Eye (tissue), 1 donor: ENCODE measurements around the gene PLCL1.
"Not testable (repeated sequence)": the region's sequence is repeated elsewhere in the genome, so short reads cannot be mapped to it uniquely, and the experiment has no call there.

Experiments used
- DNase-seq: peaks from one replicate; pipeline ENCODE4 v3.0.0-alpha.2; 2015

The PLCL1 gene

DNA sequence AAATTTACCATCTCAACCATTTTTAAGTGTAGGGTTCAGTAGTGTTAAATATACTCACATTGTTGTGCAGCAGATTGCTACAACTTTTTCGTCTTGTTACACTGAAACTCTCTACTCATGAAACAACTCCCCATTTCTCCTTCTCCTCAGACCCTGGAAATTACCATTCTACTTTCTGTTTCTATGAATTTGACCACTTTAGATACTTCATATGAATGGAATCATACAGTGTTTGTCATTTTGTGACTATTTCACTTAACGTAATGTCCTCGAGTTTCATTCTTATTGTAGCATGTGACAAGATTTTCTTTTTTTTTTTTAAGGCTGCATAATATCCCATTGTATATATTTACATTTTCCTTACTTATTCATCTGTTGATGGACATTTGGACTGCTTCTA lies 203.8 kb downstream of the PLCL1 start:
- no peak for DNase-seq

DNA sequence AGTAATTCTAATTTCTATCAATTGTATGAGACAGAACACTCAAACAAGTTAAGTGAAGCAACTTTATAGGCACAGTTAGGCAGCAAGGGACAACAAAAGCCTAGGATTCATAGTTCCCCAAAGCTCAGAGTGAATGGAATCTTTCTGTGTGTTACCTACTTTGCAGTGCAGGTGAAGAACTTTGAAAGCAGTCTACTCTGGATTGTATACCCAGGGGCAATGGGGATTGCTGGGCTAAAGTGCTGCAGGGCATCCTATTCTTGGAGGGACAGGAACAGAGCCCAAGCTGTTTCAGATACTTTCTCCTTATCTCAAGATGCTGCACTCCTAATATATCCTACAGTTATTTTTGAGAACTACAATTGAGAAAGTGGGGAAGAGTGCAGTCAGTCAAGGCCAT lies 207.6 kb downstream of the PLCL1 start:
- no peak for DNase-seq

DNA sequence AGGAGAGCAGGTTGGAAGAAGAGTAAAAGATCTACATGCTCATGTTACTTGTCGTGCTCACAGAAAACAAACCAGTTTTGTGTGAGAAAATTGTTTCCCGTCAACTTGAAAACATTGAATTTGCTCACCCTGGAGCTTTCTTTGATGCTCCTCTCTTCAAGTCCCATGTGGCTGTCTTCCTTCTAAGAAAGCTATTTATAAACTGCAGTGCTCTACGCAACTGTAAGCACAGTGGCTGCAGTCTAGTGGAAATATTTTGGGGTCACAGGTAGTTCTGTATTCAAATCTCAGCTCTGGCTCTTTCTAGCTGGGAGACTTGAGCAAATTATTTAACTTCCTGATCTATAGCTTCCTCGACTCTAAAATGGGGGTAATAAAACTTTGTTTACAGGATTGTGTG lies 211.8 kb downstream of the PLCL1 start:
- DNase-seq: no peak

DNA sequence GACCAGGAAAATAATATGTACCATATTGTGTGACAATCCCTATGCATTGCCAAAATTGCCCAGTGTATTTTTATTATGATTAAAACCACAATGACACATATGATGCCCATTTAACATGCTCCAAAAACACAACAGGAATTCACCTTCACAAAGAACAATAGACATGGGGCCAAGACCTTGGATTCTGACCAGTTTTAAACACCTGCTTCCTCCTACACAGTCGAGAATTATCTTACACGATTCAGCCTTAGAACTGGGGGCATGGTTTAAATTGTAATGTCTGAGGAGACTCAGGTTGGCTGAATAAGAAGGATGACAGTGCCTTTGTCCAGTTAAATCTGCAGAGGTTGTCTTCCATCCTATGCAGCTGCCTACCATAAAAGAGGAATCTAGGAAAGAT lies 212.7 kb downstream of the PLCL1 start:
- DNase-seq: no peak

DNA sequence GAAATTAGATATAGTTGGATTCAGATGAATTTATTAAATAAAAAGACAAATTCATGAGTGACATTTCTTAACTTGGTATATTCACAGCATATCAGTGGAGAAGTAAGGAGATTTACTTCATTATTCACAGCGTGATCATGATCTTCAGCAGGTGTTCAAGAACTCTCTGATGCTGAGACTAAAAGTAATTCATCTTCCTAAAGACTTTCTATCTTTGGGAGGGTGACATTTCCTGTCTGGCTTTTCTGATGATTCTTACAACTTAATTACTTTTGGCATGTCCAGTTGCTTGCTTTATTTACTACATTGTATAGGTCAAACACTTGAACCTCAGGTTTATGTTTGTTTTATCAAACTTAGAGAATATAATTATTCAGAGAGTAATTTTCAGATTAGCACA lies 224.6 kb downstream of the PLCL1 start:
- DNase-seq: no peak

DNA sequence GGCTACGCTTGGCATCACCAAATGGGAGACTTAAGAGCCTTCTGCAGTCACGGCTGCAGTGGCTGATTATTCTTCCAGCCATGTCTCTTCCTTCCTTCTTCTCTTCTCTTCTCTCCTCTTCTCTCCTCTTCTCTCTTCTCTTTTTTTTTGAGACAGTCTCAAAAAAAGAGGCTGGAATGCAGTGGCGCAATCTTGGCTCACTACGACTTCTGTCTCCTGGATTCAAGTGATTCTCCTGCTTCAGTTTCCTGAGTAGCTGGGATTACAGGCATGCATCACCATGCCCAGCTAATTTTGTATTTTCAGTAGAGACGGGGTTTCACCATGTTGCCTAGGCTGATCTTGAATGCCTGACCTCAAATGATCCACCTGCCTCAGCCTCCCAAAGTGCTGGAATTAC lies 225.2 kb downstream of the PLCL1 start:
- not testable (repeated sequence) for DNase-seq

DNA sequence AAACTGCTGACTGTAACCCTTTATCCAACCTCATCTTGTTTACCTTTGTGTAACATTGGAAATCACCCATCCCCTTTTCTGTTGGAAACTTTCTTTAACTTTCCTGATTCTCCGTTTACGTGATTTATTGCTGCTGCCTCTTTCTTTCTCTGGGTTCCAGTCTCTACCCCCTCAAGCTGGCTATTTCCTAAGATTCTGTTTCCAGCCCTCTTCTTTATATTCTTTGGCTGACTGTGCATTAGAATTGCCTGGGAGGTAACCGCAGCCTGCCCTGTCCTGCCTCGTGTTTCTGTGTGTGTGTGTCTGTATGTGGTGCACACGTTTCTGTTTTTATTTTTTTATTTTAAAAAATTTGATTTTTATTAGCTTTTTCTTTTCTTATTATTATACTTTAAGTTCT lies 229.2 kb downstream of the PLCL1 start:
- no peak for DNase-seq

DNA sequence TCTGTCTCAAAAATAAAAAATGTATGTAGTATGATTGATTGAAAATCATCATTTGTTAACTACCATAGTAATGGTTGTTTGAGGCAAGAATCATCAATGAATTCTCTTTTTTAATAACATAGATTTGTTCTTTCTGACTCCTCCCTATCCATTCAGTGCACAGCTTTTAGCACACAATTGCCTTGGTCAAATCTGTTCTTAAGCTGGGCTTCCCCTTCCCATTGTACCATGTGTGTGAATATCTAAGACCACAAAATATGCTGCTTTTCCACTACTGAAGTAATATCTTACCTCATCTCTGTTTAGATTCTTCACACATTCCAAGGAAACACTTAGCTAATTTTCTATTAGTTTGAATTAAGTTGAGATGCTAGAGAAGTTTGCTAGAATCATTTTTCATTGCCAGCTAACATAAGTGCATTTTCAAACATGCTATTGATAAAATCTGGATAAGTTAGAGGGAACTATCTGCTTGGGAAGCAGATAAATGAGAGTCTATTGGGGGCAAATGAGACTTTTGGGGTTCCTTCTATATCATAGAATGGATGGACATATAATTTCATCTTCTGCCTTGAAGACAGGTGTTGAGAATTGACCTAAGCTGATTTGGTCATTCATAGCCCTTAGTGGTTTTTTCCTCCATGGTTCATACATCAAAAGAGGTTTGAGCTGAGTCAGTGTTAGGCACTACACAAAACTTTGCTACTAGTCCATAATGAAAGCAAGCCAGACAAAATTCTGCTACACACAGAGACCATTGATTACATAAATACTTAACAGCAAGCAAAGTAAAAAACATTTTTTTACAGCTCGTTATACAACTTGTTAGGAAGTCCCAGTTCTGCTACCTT lies 231.9 kb downstream of the PLCL1 start:
- DNase-seq: no peak

DNA sequence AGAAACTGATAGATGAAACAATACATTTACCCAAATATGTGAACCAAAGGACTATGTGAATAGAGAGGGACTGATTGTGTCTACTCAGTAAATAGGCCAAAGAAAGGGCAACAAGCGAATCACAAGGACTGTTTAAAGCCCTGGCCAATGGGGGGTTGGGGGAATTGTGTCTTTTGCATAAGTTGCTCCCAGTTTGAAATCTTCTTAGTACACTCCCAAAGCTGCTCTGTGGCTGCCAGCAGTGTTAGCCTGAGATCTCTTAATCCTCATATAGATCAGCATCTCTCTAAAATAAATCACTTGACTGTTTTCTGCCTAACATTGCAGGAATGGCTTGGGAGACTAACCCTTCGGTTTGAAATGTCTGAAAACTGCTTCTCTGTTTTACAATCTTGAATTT lies 236.4 kb downstream of the PLCL1 start:
- DNase-seq: no peak

DNA sequence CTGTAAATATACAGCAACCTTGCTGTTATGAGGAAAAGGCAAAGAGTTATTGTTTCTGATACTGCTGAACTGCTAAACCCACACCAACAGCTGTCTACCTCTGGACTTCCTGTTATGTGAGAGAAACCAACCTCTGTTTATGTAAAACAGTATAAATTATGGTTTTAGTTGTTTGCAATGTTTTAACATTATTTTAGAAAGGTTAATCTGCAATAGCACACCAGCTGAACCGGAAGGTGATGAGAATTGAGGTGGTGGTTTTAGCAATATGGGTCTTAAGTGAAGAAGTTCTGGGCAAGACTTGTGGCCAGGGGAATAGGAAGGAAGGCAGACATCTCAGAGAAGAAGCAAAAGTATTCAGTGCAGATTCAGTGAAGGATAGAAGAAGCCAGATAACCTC lies 237.8 kb downstream of the PLCL1 start:
- DNase-seq: no peak

DNA sequence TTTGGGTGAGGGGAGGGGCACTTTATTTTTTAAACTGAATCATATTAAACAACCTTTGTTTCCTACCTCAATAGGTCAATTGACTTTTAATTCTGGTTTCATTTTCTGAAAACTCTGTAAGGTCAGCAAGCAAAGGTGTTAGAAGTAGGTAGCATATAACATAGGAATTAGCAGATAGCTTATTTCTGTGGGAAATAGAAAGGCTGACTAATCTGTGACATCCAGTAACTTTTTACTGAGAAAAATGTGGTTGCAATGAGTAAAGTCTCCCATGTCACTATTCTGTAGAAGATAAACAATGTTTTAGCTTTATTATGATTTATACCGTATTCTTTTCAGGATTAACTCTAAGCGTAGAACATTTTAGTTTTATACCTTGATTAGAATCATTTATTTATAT lies 240.4 kb downstream of the PLCL1 start:
- DNase-seq: no peak

DNA sequence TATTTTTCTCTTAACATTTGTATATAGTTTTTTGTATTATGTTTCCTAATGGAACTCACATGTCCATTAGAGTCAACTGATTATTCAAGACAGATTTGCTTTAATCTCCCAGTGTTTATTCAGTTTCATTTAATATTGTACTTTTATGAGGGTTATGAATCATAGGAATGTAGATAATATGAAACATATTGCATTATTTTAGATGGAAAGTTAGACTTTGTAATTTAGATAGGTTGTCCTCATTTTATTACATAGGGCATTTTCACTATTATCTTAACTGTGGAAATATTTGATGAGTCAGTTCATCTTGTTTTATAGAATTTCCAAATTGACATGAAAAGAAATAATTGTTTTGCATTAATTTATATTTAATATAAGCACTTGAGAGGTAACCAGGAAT lies 240.8 kb downstream of the PLCL1 start:
- DNase-seq: peak; percentile 17

DNA sequence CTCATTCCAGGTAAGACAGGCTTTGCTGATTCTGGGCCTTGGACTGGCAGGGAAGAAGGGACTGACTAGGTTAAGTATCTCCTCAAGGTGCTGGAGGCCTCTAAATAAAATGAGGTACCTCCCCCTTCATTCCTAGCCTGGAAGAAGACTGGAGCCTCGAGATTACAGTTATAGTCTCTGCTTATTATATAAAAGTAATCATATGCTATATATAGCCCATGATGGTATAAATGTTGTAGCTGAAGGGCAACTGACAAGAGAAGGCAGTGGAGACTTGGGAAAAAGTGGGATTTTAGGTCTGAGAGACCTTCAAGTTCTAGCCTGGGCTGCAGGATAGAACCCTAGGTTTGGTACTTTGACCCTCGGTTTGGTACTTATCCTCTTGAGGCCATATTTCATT lies 248.3 kb downstream of the PLCL1 start:
- DNase-seq: no peak

DNA sequence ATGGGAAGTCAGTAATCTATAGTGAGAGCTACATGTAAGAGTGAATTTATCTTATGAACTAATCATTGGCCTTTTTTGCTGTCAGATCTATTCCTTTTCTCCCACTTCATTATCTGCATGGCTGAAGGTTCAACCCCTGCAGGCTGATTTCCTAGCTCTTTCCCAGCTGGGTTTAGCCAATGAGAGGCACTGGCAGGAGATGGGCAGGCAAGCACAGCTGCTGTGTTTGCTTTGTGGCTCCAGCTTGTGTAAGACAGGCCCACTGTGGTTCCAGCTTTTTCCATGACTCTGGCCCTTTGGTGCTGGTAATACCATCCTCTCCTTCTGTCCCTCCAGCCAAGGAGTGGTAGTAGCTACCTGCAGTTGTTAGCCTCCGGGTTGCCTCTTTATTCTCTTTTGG lies 248.8 kb downstream of the PLCL1 start:
- peak; percentile 63 for DNase-seq

DNA sequence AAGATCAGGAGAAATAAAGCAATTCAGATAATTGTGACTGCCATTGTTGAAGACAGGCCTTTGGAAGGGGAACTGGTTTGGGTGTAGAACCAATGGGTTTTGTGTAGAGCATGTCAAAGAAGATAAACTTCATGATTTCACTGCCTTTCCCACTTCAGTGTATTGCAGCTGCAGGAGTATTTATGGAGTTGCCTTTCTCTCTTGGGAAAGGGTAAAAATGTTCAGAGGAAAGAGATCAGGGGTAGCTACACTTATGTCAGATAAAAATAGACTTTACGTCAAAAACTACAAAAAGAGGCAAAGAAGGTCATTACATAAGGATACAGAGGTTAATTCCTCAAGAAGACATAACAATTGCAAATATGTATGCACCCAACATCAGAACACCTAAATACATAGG lies 249.4 kb downstream of the PLCL1 start:
- no peak for DNase-seq

DNA sequence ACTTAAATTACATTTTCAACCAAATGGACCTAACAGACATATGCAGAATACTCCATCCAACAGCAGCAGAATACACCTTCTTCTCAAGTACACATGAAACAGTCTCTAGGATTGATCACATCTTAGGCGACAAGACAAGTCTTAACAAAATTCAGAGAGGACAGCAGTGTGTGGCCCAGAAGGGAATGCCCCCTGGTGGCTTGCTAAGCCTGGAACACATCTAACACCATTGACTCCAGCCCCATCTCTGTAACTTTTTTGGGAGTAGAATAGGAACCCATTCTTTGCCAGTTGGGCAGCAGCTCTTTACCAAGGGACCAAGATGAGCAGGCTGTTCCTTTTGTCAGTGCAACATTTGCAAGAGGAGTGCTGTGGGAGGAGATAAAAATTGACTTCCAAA lies 249.9 kb downstream of the PLCL1 start:
- peak; percentile 16 for DNase-seq

DNA sequence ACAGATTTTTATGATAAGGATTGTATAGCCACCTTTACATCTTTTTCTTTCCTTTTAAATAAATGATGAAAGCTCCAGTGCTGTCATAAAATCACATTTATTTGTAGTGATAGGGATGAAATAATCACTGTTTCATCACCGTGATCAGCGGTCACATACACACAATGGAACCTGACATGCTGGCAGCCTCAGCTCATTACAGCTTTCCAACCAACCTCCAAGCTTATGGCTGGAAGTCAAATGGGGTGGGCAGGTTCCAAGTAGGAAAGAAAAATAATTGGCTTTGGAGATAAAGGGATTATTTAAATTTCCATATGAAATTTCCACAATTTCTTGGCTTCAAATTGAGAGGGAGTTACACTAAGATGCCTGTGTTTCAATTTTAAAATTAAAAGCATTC lies 251.3 kb downstream of the PLCL1 start:
- peak; percentile 58 for DNase-seq

DNA sequence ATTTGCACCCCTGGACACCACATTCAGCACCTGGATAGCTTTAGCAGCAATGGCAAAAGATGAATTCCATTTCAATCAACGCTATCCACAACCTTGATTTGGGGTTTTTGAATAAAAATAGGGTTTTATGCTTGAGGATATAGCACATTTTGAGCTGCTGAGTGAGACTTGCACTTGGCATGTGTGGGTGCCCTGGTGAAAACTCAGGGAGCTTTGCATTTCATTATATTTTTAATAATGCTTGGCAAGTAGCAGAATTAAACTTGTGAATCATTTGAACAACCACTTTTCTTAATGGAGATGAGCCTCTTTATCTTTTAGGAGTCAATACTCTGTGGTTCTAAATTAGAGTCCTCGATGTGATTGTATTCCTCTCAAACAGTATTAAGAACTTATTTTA lies 252.4 kb downstream of the PLCL1 start:
- DNase-seq: no peak

DNA sequence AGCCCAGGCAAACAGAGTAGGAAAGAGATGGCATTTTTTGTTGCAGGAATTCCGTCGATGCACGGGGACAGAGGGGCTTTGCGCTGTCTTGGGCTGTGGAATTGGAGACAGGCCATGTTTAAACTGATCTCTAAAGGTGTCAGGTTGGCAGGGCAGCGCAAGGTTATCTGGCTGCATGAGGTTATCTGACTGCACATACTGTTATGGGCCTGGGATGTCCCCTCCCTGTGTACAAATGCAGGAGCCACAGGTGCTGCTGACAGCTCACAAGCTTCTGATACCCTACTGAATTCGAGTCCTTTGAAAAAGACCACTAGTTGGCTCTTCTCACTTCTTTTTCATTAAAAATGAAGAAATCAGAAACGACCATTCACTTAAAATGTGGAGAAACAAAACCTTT lies 255.4 kb downstream of the PLCL1 start:
- DNase-seq: no peak

DNA sequence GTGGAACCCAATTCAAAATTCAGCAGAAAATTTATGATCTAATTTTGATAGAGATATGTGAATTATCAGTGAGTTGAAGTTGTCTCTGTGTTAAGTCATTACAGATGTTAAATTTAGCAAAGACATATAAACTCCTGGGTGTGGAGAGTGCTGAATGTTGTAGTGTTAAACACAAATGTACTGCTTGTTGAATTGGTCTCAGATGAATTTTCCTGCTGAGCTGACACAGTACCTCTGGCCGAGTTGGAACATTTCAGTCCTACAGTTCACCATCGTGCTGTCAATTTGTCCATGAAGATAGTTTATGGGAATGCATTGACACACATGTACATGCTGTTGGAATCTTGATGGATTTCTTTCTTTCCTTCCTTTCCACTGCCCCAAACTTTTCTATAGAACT lies 255.9 kb downstream of the PLCL1 start:
- no peak for DNase-seq

DNA sequence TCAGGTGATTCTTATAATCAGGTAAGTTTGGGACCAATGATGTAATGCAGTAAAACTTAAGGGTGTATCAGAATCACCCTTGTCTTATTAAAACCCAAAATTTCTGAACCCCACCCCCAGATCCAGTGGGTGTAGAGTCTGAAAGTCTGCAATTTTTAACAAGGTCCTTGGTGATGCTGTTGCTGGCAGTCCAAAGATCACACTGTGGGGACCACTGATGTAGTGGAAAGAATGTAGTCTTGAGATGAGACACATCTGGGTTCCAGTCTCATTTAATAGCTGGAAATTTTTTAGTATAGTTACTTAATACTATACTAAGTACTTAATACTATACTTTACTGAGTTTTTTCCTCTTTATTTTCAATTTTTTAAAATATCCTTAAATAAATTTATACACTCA lies 258.4 kb downstream of the PLCL1 start:
- DNase-seq: no peak

DNA sequence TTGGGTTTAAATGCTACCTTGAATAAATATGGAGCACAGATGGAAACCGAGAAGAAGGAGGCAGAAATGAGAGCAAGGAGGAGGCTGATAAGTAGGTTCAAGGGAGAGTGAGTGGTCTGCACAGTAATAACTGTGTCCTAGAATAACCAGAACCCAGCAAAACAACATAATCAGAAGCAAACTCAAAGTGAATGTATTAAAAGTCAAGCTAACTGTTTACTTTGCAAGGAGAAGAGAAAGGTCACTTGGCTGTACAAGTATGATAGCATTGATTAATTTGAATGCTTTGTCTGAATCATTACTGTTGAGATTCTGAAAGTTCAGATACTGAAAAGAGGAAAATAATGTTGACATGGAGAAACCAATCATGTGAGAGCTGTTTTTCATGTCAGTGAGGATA lies 258.8 kb downstream of the PLCL1 start:
- no peak for DNase-seq

DNA sequence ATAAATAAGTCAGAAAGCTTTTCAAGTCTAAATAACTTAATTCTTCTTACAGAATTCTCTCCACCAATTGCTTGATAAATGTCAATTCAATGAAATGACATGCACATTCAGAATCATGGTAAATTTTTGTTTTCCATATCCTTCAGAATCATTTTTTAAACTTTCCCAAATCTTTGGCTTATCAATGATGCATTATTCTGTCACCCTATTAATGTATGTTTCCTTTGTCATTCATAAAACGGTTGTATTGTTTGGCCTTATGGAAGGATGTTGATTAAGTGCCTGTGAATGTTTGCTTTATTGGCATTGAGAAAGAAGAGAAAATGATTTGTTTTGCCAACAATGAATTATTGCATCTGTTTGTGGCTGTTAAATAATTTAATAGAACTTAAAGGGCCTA lies 260.9 kb downstream of the PLCL1 start:
- DNase-seq: no peak

DNA sequence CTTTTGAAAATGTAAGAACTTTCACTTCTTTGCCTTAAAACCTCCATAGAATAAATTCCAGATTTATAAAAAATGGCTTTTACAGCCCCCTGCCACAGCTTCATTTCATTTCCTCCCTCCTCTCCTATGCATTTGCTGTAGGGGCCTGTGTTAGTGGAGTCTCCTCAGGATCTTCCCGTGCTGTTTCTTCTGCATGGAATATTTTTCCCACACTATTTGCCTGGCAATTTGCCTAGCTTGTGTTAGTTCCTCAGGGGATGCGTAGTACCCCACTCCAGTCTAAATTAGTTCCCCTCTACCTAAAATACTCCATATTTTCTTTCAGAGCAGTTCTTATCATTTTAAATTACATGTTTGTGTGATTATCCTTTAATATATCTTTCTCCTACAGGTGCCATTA lies 262.2 kb downstream of the PLCL1 start:
- DNase-seq: no peak

DNA sequence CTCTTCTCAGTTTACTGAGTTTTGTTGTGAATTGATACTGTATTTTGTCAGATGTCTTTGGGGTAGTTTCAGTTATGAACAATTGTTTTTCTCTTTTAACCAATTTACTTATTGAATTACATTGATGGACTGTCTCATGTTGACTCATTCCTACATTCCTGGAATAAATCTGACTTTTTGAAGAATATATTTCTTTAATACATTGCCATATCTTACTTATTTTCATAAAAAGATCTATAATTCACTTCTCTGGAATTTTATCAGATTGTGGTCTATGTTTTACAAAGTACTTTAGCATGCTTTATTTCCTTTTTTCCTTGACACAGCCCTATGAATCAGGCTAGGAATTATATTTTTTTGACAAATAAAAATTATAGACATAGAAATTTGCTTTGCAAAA lies 268.3 kb downstream of the PLCL1 start:
- DNase-seq: no peak
